HG02588 (cell line): ENCODE data around the gene NHSL1.

ENCODE experiments used
- ATAC-seq: cut with Tn5 transposase; IDR thresholded peaks from one replicate; pipeline ENCODE4 v1.9.1; 2021; ENCODE audit warnings: mild to moderate bottlenecking, moderate library complexity; ENCODE audit not compliant: unreplicated experiment

NHSL1 gene

DNA sequence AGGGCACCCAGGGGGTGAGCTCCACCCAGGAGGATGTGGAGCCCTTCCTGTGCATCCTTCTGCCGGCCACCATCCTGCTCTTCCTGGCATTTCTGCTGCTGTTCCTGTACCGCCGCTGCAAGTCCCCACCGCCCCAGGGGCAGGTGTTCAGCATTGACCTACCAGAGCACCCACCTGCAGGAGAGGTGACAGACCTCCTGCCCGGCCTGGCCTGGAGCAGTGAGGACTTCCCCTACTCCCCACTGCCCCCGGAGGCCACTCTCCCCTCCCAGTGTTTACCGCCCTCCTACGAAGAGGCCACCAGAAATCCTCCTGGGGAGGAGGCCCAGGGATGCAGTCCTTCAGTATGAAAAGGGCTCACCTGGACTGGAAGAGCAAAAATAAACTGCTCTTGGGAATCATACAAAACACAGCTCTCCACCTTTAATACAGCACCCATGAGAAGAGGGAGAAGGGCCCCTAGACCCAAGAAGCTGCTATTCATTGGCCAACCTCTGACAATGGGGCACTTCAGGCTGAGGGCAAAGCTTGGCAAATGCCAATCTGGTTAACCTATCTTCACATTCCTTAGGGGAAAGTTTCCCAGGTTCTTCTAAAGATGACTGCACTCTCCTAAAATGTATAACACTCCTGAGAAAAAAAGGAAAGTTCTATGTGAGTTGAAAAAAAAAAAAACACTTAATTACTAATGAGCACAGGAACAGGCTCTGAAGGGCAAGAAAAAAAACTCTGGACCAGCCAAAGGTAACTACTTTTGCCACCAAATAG is 116.6 kb downstream of the NHSL1 start:
- ATAC-seq = no peak

DNA sequence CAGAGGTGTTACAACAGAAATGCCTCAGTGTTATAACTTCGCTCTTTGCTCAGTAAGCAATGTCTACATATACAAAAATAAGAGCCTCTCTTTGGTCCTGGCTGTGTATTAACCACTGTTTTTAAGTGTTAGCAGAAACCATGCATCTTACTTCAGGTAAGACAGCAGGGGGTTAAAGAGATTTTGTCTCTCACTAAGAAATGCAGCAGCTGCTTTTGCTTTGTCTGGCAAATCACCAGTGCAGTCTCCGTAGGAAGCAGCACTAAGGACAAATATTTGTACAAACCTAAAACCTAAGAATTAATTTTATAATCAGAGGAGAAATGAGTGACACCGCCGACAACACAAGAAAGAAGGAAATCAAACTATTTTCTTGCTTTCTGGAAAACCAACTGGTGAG is 120.8 kb downstream of the NHSL1 start:
- no peak for ATAC-seq

DNA sequence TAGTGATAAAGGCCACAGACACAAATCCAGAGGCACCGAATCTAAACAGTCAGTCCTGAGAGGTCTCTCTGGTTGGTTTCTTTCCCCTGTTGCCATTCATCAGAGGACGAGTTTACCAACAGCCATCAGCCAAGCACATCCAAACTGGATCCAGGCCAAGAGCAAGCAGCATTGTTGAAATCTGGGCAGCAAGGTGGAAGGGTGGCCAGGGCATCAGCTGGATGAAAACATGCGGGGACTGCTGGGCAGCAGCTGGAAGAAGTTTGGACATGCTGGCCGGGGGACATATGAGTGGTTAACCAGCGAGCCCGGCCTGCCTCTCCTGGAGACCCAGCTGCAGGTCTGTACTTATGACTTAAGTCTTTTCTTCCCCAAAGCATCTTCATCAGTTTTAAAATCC is 121.5 kb downstream of the NHSL1 start, which contains the start of gene SMIM28:
SMIM28 (plus strand) TSS at position 62 of the 400 bp plus-strand sequence; CDS start at position 230, 168 bp downstream.
- ATAC-seq = no peak

DNA sequence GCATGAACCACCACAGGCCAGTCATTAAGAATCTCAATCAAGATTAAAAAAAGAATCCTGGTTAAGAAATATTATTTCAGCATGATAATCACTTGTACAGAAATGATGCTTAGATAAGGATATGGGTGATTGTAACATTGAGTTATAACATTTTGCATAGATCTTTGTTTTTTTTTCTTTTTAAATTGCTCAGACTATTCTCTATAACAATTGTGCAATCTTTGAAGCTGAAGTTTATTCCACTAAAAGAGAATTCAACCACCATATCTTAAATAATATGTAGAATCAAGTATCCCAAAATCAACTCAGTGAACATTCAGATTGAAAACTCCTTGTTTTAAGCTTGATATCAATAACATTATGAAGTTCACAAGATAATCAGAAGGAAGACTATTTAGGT is 122.3 kb downstream of the NHSL1 start:
- ATAC-seq = no peak

DNA sequence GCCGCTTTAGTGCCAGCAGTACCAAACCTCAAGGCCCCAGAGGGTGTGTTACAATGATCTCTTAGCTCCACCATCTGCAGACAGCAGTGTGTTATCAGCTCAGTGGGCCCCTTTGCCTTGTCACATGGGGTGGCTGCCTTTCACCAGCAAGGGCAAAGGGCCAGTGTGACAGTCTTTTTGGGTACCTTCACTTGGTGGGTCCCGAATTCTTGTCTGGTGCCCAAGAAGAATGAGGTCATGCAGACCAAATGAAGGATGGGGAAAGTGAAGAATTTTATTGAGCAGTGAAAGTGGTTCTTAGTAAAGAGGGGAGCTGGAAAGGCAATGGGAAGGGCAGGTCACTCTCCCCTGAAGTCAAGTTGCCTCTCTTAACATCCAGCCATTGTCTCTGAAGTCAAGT is 124.5 kb downstream of the NHSL1 start:
- ATAC-seq = no peak

DNA sequence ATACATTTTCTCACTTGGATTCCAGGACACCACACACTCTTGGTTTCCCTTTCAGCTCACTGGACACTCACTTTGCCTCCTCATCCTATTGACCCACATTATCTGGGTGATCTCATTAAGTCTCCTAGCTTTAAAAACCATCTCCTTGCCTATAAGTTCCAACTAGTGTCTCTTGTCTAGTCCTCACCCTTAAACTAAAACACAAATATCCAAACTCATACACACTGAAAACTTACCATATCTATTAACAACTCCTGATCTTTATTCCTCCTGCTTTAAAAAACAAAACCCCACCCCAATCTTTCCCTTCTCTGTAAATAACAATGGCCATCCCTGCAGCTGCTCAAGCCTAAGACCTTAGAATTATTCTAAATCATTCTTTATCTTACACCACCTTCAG is 125.1 kb downstream of the NHSL1 start:
- ATAC-seq = no peak

DNA sequence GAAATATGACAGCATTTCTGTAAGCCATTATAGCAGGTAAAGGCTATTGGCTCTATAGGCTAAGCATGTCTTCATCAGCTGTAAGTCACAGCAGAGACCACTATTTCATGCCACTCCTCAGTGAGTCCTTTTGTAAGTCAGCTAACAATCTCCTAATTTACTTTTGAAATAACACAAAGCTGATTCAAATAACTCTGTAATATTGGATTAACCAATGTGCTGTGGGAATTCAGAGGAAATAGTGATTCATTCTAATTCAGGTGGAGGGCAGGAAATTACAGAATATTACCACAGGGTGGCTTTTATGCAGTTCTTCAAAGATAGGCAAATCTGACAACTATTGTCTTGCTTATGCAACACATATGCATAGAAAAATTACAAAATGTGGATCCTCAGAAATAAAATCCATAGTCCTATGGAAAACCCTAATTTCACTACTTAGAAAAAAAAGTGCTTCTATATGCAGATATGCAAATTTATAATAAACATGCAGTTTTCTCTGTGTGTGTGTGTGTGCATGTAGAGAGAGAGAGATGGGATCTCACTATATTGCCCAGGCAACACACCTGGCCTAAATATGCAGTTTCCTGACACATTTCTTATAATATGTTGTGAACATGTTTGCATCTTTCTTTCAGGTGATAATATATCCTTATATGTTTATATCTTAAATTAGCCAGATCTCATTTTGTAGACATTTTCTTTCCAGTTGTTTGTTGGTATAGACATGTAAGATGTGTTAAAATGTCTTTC is 126.4 kb downstream of the NHSL1 start:
- no peak for ATAC-seq
